GM23338 (cell line): Measurements from ENCODE around the gene RAB30. TPM values are rescaled to one million over a fixed set of nuclear protein-coding genes. Genes with fewer than 3 reads are reported as not detected.

ENCODE experiments used
- ATAC-seq: fragments of 200-7000 bp; cut with Tn5 transposase; 3 replicates; pipeline ENCODE4 v1.9.1; 2020
- DNase-seq: peaks from one replicate; pipeline ENCODE4 v3.0.0-alpha.2; 2015; ENCODE audit warnings: low spot score
- H2AFZ ChIP-seq: fragments of 200-600 bp; sonication (generic); 2 replicates; pipeline ENCODE4 v1.8.0; 2016; ENCODE audit warnings: antibody characterized with exemption, mild to moderate bottlenecking, moderate library complexity
- H3F3A ChIP-seq: fragments of 200-600 bp; sonication (generic); replicated peaks from 2 replicates; pipeline ENCODE4 v1.8.0; 2017; ENCODE audit warnings: antibody characterized with exemption, mixed run types, low read depth
- H3K27ac ChIP-seq: fragments of 200-600 bp; sonication (generic); 2 replicates; pipeline ENCODE4 v1.6.1; 2016; ENCODE audit warnings: low read depth
- H3K27me3 ChIP-seq: fragments of 200-600 bp; sonication (generic); 2 replicates; pipeline ENCODE4 v1.8.0; 2016; ENCODE audit warnings: mild to moderate bottlenecking, mixed run types, moderate library complexity; ENCODE audit not compliant: insufficient read depth
- H3K36me3 ChIP-seq: fragments of 200-600 bp; sonication (generic); 2 replicates; pipeline ENCODE4 v1.8.0; 2016; ENCODE audit warnings: mild to moderate bottlenecking; ENCODE audit not compliant: insufficient read depth
- H3K4me1 ChIP-seq: fragments of 200-600 bp; sonication (generic); 2 replicates; pipeline ENCODE4 v1.8.0; 2016; ENCODE audit warnings: mild to moderate bottlenecking, moderate library complexity; ENCODE audit not compliant: insufficient read depth
- H3K4me2 ChIP-seq: fragments of 200-600 bp; sonication (generic); 2 replicates; pipeline ENCODE4 v1.7.1; 2017; ENCODE audit warnings: mixed run types
- H3K4me3 ChIP-seq: fragments of 200-600 bp; sonication (generic); 2 replicates; pipeline ENCODE4 v1.6.1; 2016; ENCODE audit warnings: mixed run types
- H3K79me2 ChIP-seq: fragments of 200-600 bp; sonication (generic); replicated peaks from 2 replicates; pipeline ENCODE4 v1.8.0; 2017; ENCODE audit warnings: mild to moderate bottlenecking; ENCODE audit not compliant: insufficient read depth
- H3K9me2 ChIP-seq: fragments of 200-600 bp; sonication (generic); 2 replicates; pipeline ENCODE4 v1.8.0; 2017; ENCODE audit not compliant: insufficient read depth
- H4K20me1 ChIP-seq: fragments of 200-600 bp; sonication (generic); replicated peaks from 2 replicates; pipeline ENCODE4 v1.8.0; 2017; ENCODE audit warnings: mild to moderate bottlenecking; ENCODE audit not compliant: insufficient read depth
- H3K27ac Mint-ChIP-seq: 2 replicates; pipeline ENCODE4 v1.8.0; 2020; ENCODE audit warnings: inconsistent platforms, mild to moderate bottlenecking, moderate library complexity, mixed read lengths
- H3K27me3 Mint-ChIP-seq: 3 replicates; pipeline ENCODE4 v1.8.0; 2022; ENCODE audit warnings: low read depth, mild to moderate bottlenecking, moderate library complexity, mixed read lengths, inconsistent platforms; ENCODE audit not compliant: insufficient read depth, poor library complexity
- H3K36me3 Mint-ChIP-seq: 3 replicates; pipeline ENCODE4 v1.8.0; 2021; ENCODE audit warnings: low read depth, mild to moderate bottlenecking, inconsistent platforms, moderate library complexity, mixed read lengths
- H3K4me1 Mint-ChIP-seq: 3 replicates; pipeline ENCODE4 v1.8.0; 2020; ENCODE audit warnings: mild to moderate bottlenecking, inconsistent platforms, mixed read lengths
- H3K4me3 Mint-ChIP-seq: 3 replicates; pipeline ENCODE4 v1.8.0; 2021; ENCODE audit warnings: moderate library complexity, mild to moderate bottlenecking, inconsistent platforms, mixed read lengths
- H3K9me3 Mint-ChIP-seq: 3 replicates; pipeline ENCODE4 v1.8.0; 2020; ENCODE audit warnings: moderate library complexity, mild to moderate bottlenecking, inconsistent platforms, mixed read lengths
- CREB1 ChIP-seq: fragments of 250-450 bp; sonication (Bioruptor Pico); IDR thresholded peaks from 2 replicates; pipeline ENCODE4 v1.5.0; 2020; ENCODE audit warnings: low read depth, mild to moderate bottlenecking, moderate library complexity
- EZH2 ChIP-seq: fragments of 200-600 bp; sonication (generic); IDR thresholded peaks from one replicate; pipeline ENCODE4 v1.8.0; 2017; ENCODE audit warnings: antibody characterized with exemption, mild to moderate bottlenecking, low read depth; ENCODE audit not compliant: unreplicated experiment
- EZH2phosphoT487 ChIP-seq: fragments of 200-600 bp; sonication (generic); IDR thresholded peaks from one replicate; pipeline ENCODE4 v1.8.1; 2018; ENCODE audit warnings: antibody characterized with exemption; ENCODE audit not compliant: unreplicated experiment
- NANOG ChIP-seq: IDR thresholded peaks from 2 replicates; pipeline ENCODE4 v1.6.1; 2016; ENCODE audit warnings: antibody characterized with exemption, borderline replicate concordance
- POLR2AphosphoS5 ChIP-seq: IDR thresholded peaks from 2 replicates; pipeline ENCODE4 v1.6.1; 2016; ENCODE audit warnings: antibody characterized with exemption, low read depth
- REST ChIP-seq: IDR thresholded peaks from one replicate; pipeline ENCODE4 v1.6.1; 2018; ENCODE audit warnings: antibody characterized with exemption; ENCODE audit not compliant: unreplicated experiment
- STAT1 ChIP-seq: IDR thresholded peaks from one replicate; pipeline ENCODE4 v1.6.1; 2016; ENCODE audit warnings: antibody characterized with exemption; ENCODE audit not compliant: unreplicated experiment
- ZNF114 ChIP-seq: fragments of 250-450 bp; sonication (Bioruptor Pico); IDR thresholded peaks from 2 replicates; pipeline ENCODE4 v1.5.0; 2020; ENCODE audit warnings: mild to moderate bottlenecking, moderate library complexity
- ZNF331 ChIP-seq: fragments of 250-450 bp; sonication (Bioruptor Pico); IDR thresholded peaks from 2 replicates; pipeline ENCODE4 v1.5.0; 2020; ENCODE audit warnings: low read depth, mild to moderate bottlenecking, moderate library complexity
- polyA plus RNA-seq: library from polyadenylated mRNA; unstranded; fragments of >200 nt; fragmentation: Nextera tagmentation; extraction: Ambion mirVana; gene quantifications from 2 replicates; pipeline ENCODE4 v1.2.1, GENCODE V29; 2016
- total RNA-seq: library from RNA; depleted of rRNA; stranded (reverse); fragments of >200 nt; shearing (Covaris generic); gene quantifications from 2 replicates; pipeline ENCODE4 v1.2.3, GENCODE V29; 2014
- TF ChIP-seq, protein P1 (sequence below): IDR thresholded peaks from 2 replicates; pipeline ENCODE4 v1.6.1; 2016; ENCODE audit warnings: antibody characterized with exemption
- TF ChIP-seq, protein P2 (sequence below), 2 experiments: fragments of 200-600 bp in 1 of 2; sonication (generic) in 1 of 2; conservative IDR thresholded peaks; 2 replicates each; pipeline versions ENCODE4 v1.5.1 to v1.6.1; 2016 to 2017; ENCODE audit warnings: antibody characterized with exemption in 2 of 2, low read depth in 2 of 2, mild to moderate bottlenecking in 2 of 2, moderate library complexity in 1 of 2

Gene RAB30
- total and polyA plus RNA-seq, 2 experiments from 2014 or later: 3.3 to 6.6 TPM

- Histone ChIP-seq H3K4me1 (no peaks in the 10 kb centered on the region), H3K4me3 (no peak overlapping the region), H3K27me3 (no peaks in the 10 kb centered on the region), H3K27ac (no peak overlapping the region), H2AFZ (no peak overlapping the region), H4K20me1 (no peaks in the 10 kb centered on the region), H3K79me2 (no peaks in the 10 kb centered on the region), H3K36me3 (no peaks in the 10 kb centered on the region), H3K9me2 (no peaks in the 10 kb centered on the region), H3K4me2 (no peak overlapping the region), H3F3A (no peaks in the 10 kb centered on the region)
- ATAC-seq (no peak), DNase-seq (no peak)
- Mint-ChIP-seq H3K27ac (no peak overlapping the region), H3K9me3 (no peaks in the 10 kb centered on the region), H3K27me3 (no peaks in the 10 kb centered on the region), H3K36me3 (no peaks in the 10 kb centered on the region), H3K4me1 (no peaks in the 10 kb centered on the region), H3K4me3 (no peak overlapping the region)
- TF ChIP-seq POLR2AphosphoS5 (no peak), ZNF331 (CRISPR knock-in tag) (no peak), EZH2phosphoT487 (no peak)
- TF ChIP-seq, protein P1, sequence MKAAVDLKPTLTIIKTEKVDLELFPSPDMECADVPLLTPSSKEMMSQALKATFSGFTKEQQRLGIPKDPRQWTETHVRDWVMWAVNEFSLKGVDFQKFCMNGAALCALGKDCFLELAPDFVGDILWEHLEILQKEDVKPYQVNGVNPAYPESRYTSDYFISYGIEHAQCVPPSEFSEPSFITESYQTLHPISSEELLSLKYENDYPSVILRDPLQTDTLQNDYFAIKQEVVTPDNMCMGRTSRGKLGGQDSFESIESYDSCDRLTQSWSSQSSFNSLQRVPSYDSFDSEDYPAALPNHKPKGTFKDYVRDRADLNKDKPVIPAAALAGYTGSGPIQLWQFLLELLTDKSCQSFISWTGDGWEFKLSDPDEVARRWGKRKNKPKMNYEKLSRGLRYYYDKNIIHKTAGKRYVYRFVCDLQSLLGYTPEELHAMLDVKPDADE: no peak
These were observed 97.6 kb downstream of the RAB30 start for GRCh38 chr11:82974135-82974534.

DNA sequence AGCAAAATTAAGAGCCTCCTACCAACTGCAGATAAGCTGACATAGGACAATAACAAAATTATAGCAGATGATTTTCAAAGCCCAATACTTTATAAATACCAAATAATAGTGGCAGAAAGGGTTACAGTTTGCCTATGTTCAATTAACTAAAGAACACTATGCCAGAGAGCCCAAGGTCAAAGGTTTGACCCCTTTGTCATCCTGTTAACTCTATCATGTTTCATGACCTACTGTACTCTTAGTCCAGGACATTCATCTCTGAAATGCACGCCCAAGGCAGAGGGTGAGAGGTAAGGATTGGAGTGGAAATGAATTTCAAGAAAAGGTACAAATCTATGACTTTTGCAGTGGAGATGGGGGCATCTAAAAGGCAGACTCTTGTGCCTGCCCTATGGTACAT is 99.6 kb downstream of the RAB30 start:
- ATAC-seq (no peak), DNase-seq (no peak)
- no peak overlapping the region for H3K27ac Mint-ChIP-seq
- TF ChIP-seq CREB1 (CRISPR knock-in tag) (no peak), EZH2 (no peak), ZNF114 (no peak), STAT1 (no peak), NANOG (no peak), POLR2AphosphoS5 (no peak), REST (no peak)
- TF ChIP-seq, protein P1: no peak
- TF ChIP-seq, protein P2, sequence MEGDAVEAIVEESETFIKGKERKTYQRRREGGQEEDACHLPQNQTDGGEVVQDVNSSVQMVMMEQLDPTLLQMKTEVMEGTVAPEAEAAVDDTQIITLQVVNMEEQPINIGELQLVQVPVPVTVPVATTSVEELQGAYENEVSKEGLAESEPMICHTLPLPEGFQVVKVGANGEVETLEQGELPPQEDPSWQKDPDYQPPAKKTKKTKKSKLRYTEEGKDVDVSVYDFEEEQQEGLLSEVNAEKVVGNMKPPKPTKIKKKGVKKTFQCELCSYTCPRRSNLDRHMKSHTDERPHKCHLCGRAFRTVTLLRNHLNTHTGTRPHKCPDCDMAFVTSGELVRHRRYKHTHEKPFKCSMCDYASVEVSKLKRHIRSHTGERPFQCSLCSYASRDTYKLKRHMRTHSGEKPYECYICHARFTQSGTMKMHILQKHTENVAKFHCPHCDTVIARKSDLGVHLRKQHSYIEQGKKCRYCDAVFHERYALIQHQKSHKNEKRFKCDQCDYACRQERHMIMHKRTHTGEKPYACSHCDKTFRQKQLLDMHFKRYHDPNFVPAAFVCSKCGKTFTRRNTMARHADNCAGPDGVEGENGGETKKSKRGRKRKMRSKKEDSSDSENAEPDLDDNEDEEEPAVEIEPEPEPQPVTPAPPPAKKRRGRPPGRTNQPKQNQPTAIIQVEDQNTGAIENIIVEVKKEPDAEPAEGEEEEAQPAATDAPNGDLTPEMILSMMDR (conservative IDR thresholded peaks at IDR 0.05; ENCODE audit: low read depth in 2 of 2): no peak

More for the DNA sequence above, 99.6 kb downstream of the RAB30 start:
- Mint-ChIP-seq H3K9me3 (no peaks in the 10 kb centered on the region), H3K4me3 (no peak overlapping the region), H3K36me3 (no peaks in the 10 kb centered on the region), H3K27me3 (no peaks in the 10 kb centered on the region), H3K4me1 (no peaks in the 10 kb centered on the region)
- H2AFZ ChIP-seq: no peak overlapping the region
- H3K4me1 ChIP-seq: no peaks in the 10 kb centered on the region
- H3K36me3 ChIP-seq: no peaks in the 10 kb centered on the region
- no peak overlapping the region for H3K4me3 ChIP-seq
- no peaks in the 10 kb centered on the region for H4K20me1 ChIP-seq
- no peak overlapping the region for H3K4me2 ChIP-seq
- H3F3A ChIP-seq: no peaks in the 10 kb centered on the region
- H3K27me3 ChIP-seq: no peaks in the 10 kb centered on the region
- no peaks in the 10 kb centered on the region for H3K79me2 ChIP-seq
- no peak overlapping the region for H3K27ac ChIP-seq
- H3K9me2 ChIP-seq: no peaks in the 10 kb centered on the region
